NCI-H82 treated with DMSO at 0.1 percent for 48 hours (cell line): ENCODE data around the gene TNXB.
"Not testable (repeated sequence)": the region's sequence is repeated elsewhere in the genome, so short reads cannot be mapped to it uniquely, and the experiment has no call there.

Experiments used
- DNase-seq: peaks from one replicate; lab custom pipeline; 2025; ENCODE audit not compliant: unreplicated experiment; lab: John Stamatoyannopoulos, UW

TNXB gene

GRCh38 chr6:32112431-32112980 lies 3.4 kb upstream of the TNXB start:
- DNase-seq, result no peak

GRCh38 chr6:32111424-32112066 lies 2.4 kb upstream of the TNXB start:
- DNase-seq, result no peak

GRCh38 chr6:32110632-32111031 lies 1.5 kb upstream of the TNXB start:
- no peak for DNase-seq

GRCh38 chr6:32109765-32110160 lies 625 bp upstream of the TNXB start:
- DNase-seq, result no peak

GRCh38 chr6:32108727-32109113 lies 418 bp downstream of the TNXB start:
- no peak for DNase-seq

- no peak for DNase-seq
Observed at GRCh38 chr6:32108094-32108627, 977 bp downstream of the TNXB start.

- DNase-seq, result no peak
Observed at GRCh38 chr6:32107406-32107805, 1.7 kb downstream of the TNXB start.

- no peak for DNase-seq
Observed at GRCh38 chr6:32105433-32105832, 3.7 kb downstream of the TNXB start.

GRCh38 chr6:32102255-32102654 lies 6.9 kb downstream of the TNXB start:
- no peak for DNase-seq

GRCh38 chr6:32100251-32100650 lies 8.9 kb downstream of the TNXB start:
- DNase-seq, result not testable (repeated sequence)

- DNase-seq, result no peak
Observed at GRCh38 chr6:32097364-32097763, 11.8 kb downstream of the TNXB start.

GRCh38 chr6:32096394-32097258 lies 12.5 kb downstream of the TNXB start:
- no peak for DNase-seq

GRCh38 chr6:32096087-32096393 lies 13.1 kb downstream of the TNXB start:
- DNase-seq, result no peak

GRCh38 chr6:32095338-32096086 lies 13.6 kb downstream of the TNXB start:
- no peak for DNase-seq

- DNase-seq, result no peak
Observed at GRCh38 chr6:32092760-32093497, 16.2 kb downstream of the TNXB start.

- DNase-seq, result no peak
Observed at GRCh38 chr6:32089082-32089828, 19.9 kb downstream of the TNXB start.

- DNase-seq, result no peak
Observed at GRCh38 chr6:32088487-32089049, 20.6 kb downstream of the TNXB start.

GRCh38 chr6:32087574-32088486 lies 21.3 kb downstream of the TNXB start:
- DNase-seq, result no peak
